GM19463 (cell line): ENCODE data around the gene CELA3B.
"Not testable (repeated sequence)": the region's sequence is repeated elsewhere in the genome, so short reads cannot be mapped to it uniquely, and the experiment has no call there.

Experiments
- ATAC-seq: cut with Tn5 transposase; IDR thresholded peaks from one replicate; pipeline ENCODE4 v1.9.1; 2021; ENCODE audit warnings: mild to moderate bottlenecking, moderate library complexity; ENCODE audit not compliant: unreplicated experiment

The CELA3B gene

GRCh38 chr1:21942959-21943640, 33.7 kb upstream of the CELA3B start:
- not testable (repeated sequence) for ATAC-seq

- no peak for ATAC-seq
Observed at GRCh38 chr1:21944733-21945073, 32.1 kb upstream of the CELA3B start.

- no peak for ATAC-seq
Observed at GRCh38 chr1:21946836-21947587, 29.8 kb upstream of the CELA3B start.

- ATAC-seq: no peak
Observed at GRCh38 chr1:21950734-21951133, 26.1 kb upstream of the CELA3B start.

DNA sequence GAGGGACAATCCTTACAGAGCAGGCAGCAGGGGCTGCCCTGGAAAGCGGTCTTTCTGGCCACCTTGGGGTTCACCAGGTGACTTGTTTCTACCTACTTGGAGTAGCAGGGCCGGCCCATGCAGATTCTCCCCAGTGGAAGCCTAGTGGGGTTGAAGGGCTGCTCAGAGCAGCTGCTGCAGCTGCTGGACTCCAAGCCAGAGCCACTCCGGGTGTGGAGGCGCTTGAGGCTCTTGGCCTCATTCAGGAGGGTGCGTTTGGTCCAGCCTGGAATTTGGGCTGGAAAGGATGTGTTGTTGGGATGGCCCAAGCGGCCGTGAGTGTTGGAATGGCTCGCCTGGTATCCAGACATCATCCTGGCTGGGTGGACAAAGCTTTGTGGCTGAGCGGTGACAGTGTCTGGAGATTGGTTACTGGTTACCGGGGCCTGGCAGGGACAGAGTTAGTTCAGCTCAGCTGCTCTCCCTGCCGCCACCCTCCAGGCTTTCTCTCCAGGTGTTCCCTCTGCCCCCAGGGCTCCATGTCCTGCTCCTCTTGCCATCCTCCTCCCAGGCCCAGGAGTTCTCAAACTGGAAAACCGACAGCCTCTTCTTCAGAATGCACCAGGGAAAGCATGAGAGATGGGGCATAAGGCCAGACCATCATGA, 25.5 kb upstream of the CELA3B start:
- no peak for ATAC-seq

GRCh38 chr1:21952786-21953520, 23.9 kb upstream of the CELA3B start:
- ATAC-seq: no peak

- ATAC-seq: no peak
Observed at GRCh38 chr1:21955058-21955457, 21.8 kb upstream of the CELA3B start.

GRCh38 chr1:21955501-21956281, 21.1 kb upstream of the CELA3B start:
- no peak for ATAC-seq

GRCh38 chr1:21956720-21957552, 19.9 kb upstream of the CELA3B start:
- no peak for ATAC-seq

- ATAC-seq: no peak
Observed at GRCh38 chr1:21961337-21961736, 15.5 kb upstream of the CELA3B start.

- ATAC-seq: no peak
Observed at GRCh38 chr1:21961799-21962198, 15.0 kb upstream of the CELA3B start.

GRCh38 chr1:21963477-21964217, 13.2 kb upstream of the CELA3B start:
- no peak for ATAC-seq

- no peak for ATAC-seq
Observed at GRCh38 chr1:21966247-21967000, 10.4 kb upstream of the CELA3B start.

DNA sequence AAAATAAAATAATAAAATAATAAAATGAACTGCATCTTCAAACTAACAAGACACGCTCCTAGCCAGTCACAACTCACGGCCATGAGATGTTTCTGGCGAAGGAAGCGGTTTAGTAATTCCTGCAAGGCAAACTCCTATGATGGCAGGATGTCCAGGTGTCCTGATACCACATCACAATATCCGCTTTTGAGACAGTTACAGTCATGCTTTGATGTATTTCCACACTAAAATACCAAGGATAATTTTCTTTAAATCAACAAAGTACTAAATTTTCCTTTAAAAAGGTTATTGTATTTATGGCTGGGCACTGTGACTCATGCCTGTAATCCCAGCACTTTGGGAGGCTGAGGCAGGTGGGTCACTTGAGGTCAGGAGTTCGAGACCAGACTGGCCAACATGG, 9.6 kb upstream of the CELA3B start:
- ATAC-seq: not testable (repeated sequence)

GRCh38 chr1:21969066-21969465, 7.8 kb upstream of the CELA3B start:
- ATAC-seq: not testable (repeated sequence)

DNA sequence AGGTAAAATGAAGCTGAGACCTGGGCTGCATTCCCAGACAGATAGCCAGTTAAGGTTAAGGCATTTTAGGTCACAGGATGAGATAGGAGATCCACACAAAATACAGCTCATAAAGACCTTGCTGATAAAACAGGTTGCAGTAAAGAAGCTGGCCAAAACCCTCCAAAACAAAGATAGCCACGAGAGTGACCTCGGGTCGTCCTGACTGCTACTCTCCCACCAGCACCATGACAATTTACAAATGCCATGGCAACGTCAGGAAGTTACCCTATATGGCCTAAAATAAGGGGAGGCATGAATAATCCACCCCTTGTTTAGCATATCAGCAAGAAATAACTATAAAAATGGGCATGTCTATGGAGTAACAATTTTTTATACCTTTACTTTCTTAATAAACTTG, 6.3 kb upstream of the CELA3B start:
- not testable (repeated sequence) for ATAC-seq

GRCh38 chr1:21972973-21973441, 3.8 kb upstream of the CELA3B start:
- not testable (repeated sequence) for ATAC-seq

DNA sequence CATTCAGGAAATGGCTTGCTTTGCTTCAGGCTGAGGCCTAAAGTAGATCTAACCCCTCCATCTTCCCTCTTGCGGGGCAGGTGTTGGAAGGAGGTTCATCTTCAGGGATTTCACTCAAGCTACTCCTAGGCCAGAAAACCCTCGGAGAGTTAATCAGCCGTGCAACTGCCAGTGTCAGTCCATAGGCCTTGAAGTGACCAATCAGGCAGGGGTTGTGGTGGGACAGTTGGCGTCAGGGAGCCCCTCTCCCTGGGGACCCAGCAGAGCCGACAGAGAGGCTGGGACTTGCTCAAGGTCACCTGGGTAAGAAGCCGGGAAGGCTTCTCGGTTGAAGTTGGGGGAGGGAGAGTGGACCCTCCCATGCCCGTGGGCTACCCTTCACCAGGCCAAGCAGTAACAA, 2.9 kb upstream of the CELA3B start:
- ATAC-seq: not testable (repeated sequence)
